ENCODE data around the gene PTPN5.

The PTPN5 gene

DNA sequence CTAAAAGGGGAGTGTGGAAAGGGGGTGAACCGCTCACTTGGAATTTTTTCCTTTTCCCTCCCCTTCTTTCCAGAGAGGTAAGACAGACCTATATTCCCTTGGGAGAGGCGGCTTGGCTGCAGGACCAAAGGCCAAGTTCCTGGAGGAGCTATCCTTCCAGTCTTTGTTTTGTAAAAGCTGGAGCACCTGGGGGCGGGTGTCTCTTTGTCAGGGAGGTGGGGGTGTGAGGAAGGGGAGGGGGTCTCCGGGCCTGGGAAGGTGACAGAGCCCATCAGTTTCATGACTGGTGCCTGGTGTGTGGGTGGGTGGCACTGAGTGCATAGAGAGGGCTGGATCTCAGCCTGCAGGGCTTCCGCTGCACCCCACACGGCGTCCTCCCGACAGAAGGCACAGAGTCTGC, 18.5 kb downstream of the PTPN5 start:
- H3K27ac ChIP-seq (ENCODE audit: low read depth, low read length) = no peak overlapping the region
- no peaks in the 10 kb centered on the region for H3K79me2 ChIP-seq (ENCODE audit: control insufficient read depth, insufficient read depth, low read length, unreplicated experiment)
- no peak overlapping the region for H2AFZ ChIP-seq (ENCODE audit: low read length, unreplicated experiment)
- H3K4me1 ChIP-seq (ENCODE audit: control insufficient read depth, insufficient read depth, low read length, unreplicated experiment) = no peaks in the 10 kb centered on the region
- no peak overlapping the region for H3K4me3 ChIP-seq (ENCODE audit: low read depth, low read length)
- no peaks in the 10 kb centered on the region for H3K36me3 ChIP-seq (ENCODE audit: insufficient read depth, low read length)
- H3K27me3 ChIP-seq (ENCODE audit: insufficient read depth, low read length) = peaks cover 37% of the 10 kb centered on the region

GRCh38 chr11:18772211-18772610, 19.4 kb downstream of the PTPN5 start:
- Histone ChIP-seq H3K4me1 (ENCODE audit: control insufficient read depth, insufficient read depth, low read length, unreplicated experiment) (no peaks in the 10 kb centered on the region), H3K27me3 (ENCODE audit: insufficient read depth, low read length) (peaks cover 37% of the 10 kb centered on the region), H3K79me2 (ENCODE audit: control insufficient read depth, insufficient read depth, low read length, unreplicated experiment) (no peaks in the 10 kb centered on the region), H3K4me3 (ENCODE audit: low read depth, low read length) (no peak overlapping the region), H3K27ac (ENCODE audit: low read depth, low read length) (no peak overlapping the region), H2AFZ (ENCODE audit: low read length, unreplicated experiment) (no peak overlapping the region), H3K36me3 (ENCODE audit: insufficient read depth, low read length) (no peaks in the 10 kb centered on the region)

GRCh38 chr11:18771266-18772035, 20.1 kb downstream of the PTPN5 start:
- H3K27ac ChIP-seq (ENCODE audit: low read depth, low read length) = no peak overlapping the region
- H3K4me1 ChIP-seq (ENCODE audit: control insufficient read depth, insufficient read depth, low read length, unreplicated experiment) = no peaks in the 10 kb centered on the region
- H3K4me3 ChIP-seq (ENCODE audit: low read depth, low read length) = no peak overlapping the region
- H3K79me2 ChIP-seq (ENCODE audit: control insufficient read depth, insufficient read depth, low read length, unreplicated experiment) = no peaks in the 10 kb centered on the region
- H3K36me3 ChIP-seq (ENCODE audit: insufficient read depth, low read length) = no peaks in the 10 kb centered on the region
- H3K27me3 ChIP-seq (ENCODE audit: insufficient read depth, low read length) = peaks cover 37% of the 10 kb centered on the region
- no peak overlapping the region for H2AFZ ChIP-seq (ENCODE audit: low read length, unreplicated experiment)

- no peak overlapping the region for H3K4me3 ChIP-seq (ENCODE audit: low read depth, low read length)
- H3K27ac ChIP-seq (ENCODE audit: low read depth, low read length) = no peak overlapping the region
- no peaks in the 10 kb centered on the region for H3K79me2 ChIP-seq (ENCODE audit: control insufficient read depth, insufficient read depth, low read length, unreplicated experiment)
- H3K27me3 ChIP-seq (ENCODE audit: insufficient read depth, low read length) = peaks cover 37% of the 10 kb centered on the region
- H3K4me1 ChIP-seq (ENCODE audit: control insufficient read depth, insufficient read depth, low read length, unreplicated experiment) = no peaks in the 10 kb centered on the region
- H2AFZ ChIP-seq (ENCODE audit: low read length, unreplicated experiment) = no peak overlapping the region
- H3K36me3 ChIP-seq (ENCODE audit: insufficient read depth, low read length) = no peaks in the 10 kb centered on the region
These were observed 21.0 kb downstream of the PTPN5 start for GRCh38 chr11:18770479-18771125.

DNA sequence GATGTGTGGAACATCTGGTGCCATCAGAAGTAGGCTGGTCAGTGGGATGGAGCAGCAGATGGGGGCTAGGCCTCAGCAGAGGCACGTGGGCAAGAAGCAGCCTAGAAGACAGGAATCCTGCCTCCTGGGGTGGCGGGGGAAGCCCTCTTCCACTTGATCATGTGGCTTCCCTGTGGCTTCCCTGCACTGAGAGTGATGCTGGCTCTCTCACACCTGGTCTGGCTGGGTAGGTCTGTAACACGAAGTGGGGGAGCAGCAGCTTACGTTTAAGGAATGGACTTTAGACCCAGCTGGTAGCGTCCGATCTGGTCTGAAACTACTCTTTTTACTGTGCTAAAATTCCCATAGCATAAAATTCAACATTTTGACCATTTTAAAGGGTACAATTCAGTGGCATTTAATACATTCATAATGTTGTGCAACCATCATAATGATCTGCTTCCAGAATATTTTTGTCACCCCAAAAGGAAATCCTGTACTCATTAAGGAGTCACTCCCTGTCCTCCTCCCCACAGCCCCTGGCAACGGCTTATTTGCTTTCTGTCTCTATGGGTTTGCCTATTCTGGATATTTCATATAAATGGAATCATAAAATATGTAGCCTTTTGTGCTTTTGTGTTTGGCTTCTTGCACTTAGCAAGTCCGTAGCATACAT, 21.7 kb downstream of the PTPN5 start:
- Histone ChIP-seq H3K79me2 (ENCODE audit: control insufficient read depth, insufficient read depth, low read length, unreplicated experiment) (no peaks in the 10 kb centered on the region), H2AFZ (ENCODE audit: low read length, unreplicated experiment) (no peak overlapping the region), H3K4me1 (ENCODE audit: control insufficient read depth, insufficient read depth, low read length, unreplicated experiment) (no peaks in the 10 kb centered on the region), H3K27me3 (ENCODE audit: insufficient read depth, low read length) (peaks cover 37% of the 10 kb centered on the region), H3K4me3 (ENCODE audit: low read depth, low read length) (no peak overlapping the region), H3K27ac (ENCODE audit: low read depth, low read length) (no peak overlapping the region), H3K36me3 (ENCODE audit: insufficient read depth, low read length) (no peaks in the 10 kb centered on the region)

- Histone ChIP-seq H2AFZ (ENCODE audit: low read length, unreplicated experiment) (no peak overlapping the region), H3K4me1 (ENCODE audit: control insufficient read depth, insufficient read depth, low read length, unreplicated experiment) (peaks cover 6% of the 10 kb centered on the region), H3K27me3 (ENCODE audit: insufficient read depth, low read length) (peaks cover 35% of the 10 kb centered on the region), H3K36me3 (ENCODE audit: insufficient read depth, low read length) (no peaks in the 10 kb centered on the region), H3K4me3 (ENCODE audit: low read depth, low read length) (no peak overlapping the region), H3K79me2 (ENCODE audit: control insufficient read depth, insufficient read depth, low read length, unreplicated experiment) (no peaks in the 10 kb centered on the region), H3K27ac (ENCODE audit: low read depth, low read length) (no peak overlapping the region)
These were observed 22.6 kb downstream of the PTPN5 start for GRCh38 chr11:18768978-18769377.

DNA sequence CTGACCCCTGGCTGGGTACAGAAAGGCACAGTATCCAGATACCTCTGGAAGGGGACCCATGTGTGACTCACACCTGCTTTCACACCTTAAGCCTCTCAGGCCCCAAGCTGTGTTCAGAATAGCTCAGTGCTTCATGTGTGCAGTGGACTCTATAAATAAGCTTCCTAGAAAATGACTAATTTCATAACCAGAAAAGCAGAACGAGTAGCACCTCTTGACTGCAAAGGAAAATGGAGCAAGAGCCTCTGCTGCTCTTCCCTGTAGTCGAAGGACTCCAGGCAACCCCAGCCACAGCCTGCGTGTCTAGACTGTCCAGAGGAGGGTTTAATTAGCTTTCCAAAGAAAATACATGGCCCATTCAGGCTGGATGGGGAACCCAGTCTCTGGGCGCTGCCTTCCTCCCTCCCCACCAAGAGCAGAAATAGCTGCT, 23.1 kb downstream of the PTPN5 start:
- no peaks in the 10 kb centered on the region for H3K36me3 ChIP-seq (ENCODE audit: insufficient read depth, low read length)
- H3K27me3 ChIP-seq (ENCODE audit: insufficient read depth, low read length) = peaks cover 30% of the 10 kb centered on the region
- no peaks in the 10 kb centered on the region for H3K79me2 ChIP-seq (ENCODE audit: control insufficient read depth, insufficient read depth, low read length, unreplicated experiment)
- peaks cover 9% of the 10 kb centered on the region for H3K4me1 ChIP-seq (ENCODE audit: control insufficient read depth, insufficient read depth, low read length, unreplicated experiment)
- no peak overlapping the region for H2AFZ ChIP-seq (ENCODE audit: low read length, unreplicated experiment)
- H3K4me3 ChIP-seq (ENCODE audit: low read depth, low read length) = no peak overlapping the region
- no peak overlapping the region for H3K27ac ChIP-seq (ENCODE audit: low read depth, low read length)

GRCh38 chr11:18766015-18766414, 25.6 kb downstream of the PTPN5 start:
- Histone ChIP-seq H2AFZ (ENCODE audit: low read length, unreplicated experiment) (no peak overlapping the region), H3K79me2 (ENCODE audit: control insufficient read depth, insufficient read depth, low read length, unreplicated experiment) (no peaks in the 10 kb centered on the region), H3K27me3 (ENCODE audit: insufficient read depth, low read length) (peaks cover 8% of the 10 kb centered on the region), H3K4me3 (ENCODE audit: low read depth, low read length) (no peak overlapping the region), H3K4me1 (ENCODE audit: control insufficient read depth, insufficient read depth, low read length, unreplicated experiment) (peaks cover 12% of the 10 kb centered on the region), H3K36me3 (ENCODE audit: insufficient read depth, low read length) (no peaks in the 10 kb centered on the region), H3K27ac (ENCODE audit: low read depth, low read length) (no peak overlapping the region)

DNA sequence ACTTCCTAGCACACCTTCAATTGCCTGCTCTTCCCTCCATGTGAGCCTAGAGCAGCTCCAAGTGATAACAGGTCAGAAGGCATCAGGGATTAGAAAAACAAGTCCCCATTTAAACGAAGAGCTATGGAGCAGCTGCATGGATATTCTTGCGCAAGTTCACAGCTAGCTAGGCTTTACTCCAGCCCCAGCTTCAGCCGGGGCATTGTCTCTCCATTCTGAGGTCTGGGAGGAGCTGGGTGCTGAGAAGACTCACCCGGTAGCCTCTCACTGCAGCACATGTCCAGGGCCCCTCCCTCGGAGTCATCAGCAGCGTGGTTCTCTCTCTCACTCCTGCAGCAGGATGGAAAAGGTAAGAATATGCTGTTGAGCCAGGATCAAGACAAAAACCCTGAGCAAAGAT, 26.0 kb downstream of the PTPN5 start:
- peaks cover 4% of the 10 kb centered on the region; the same call in 1 of the 2 replicates for H3K27me3 ChIP-seq (ENCODE audit: insufficient read depth, low read length)
- H3K36me3 ChIP-seq (ENCODE audit: insufficient read depth, low read length) = no peaks in the 10 kb centered on the region
- H3K4me1 ChIP-seq (ENCODE audit: control insufficient read depth, insufficient read depth, low read length, unreplicated experiment) = peaks cover 12% of the 10 kb centered on the region
- no peak overlapping the region for H2AFZ ChIP-seq (ENCODE audit: low read length, unreplicated experiment)
- no peak overlapping the region for H3K4me3 ChIP-seq (ENCODE audit: low read depth, low read length)
- no peak overlapping the region for H3K27ac ChIP-seq (ENCODE audit: low read depth, low read length)
- H3K79me2 ChIP-seq (ENCODE audit: control insufficient read depth, insufficient read depth, low read length, unreplicated experiment) = no peaks in the 10 kb centered on the region

DNA sequence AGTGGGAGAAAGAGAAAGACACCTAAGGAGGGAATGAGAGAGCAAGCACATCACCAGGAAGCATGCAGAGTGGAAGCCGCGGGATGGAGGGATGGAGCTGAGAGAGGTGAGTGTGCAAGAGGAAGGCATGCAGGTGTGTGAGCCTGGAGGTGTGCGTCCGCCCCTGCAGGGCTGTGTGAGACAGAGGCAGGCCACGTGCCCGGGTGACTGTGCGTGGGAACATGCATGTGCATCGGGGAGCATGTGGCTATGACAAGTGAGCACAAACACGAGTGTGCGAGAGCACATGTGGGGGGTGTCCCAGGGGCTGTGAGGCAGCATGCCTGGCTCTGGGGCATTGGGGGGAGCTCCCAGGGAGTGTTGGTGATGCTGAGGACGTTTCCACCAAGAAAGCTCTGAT, 29.9 kb downstream of the PTPN5 start:
- no peak overlapping the region for H3K27ac ChIP-seq (ENCODE audit: low read depth, low read length)
- no peak overlapping the region for H2AFZ ChIP-seq (ENCODE audit: low read length, unreplicated experiment)
- no peaks in the 10 kb centered on the region for H3K79me2 ChIP-seq (ENCODE audit: control insufficient read depth, insufficient read depth, low read length, unreplicated experiment)
- no peaks in the 10 kb centered on the region for H3K36me3 ChIP-seq (ENCODE audit: insufficient read depth, low read length)
- H3K4me1 ChIP-seq (ENCODE audit: control insufficient read depth, insufficient read depth, low read length, unreplicated experiment) = peaks cover 12% of the 10 kb centered on the region
- 0 out of 2 replicates have a peak, but pooled peaks cover 6% of the 10 kb centered on the region for H3K27me3 ChIP-seq (ENCODE audit: insufficient read depth, low read length)
- H3K4me3 ChIP-seq (ENCODE audit: low read depth, low read length) = no peak overlapping the region
